Tibial artery (tissue), 4 donors: ENCODE data around the gene TMEM135.

ENCODE experiments used
- DNase-seq, 2 donors: peaks; one replicate each; pipeline ENCODE4 v3.0.0-alpha.2; 2019
- H3K27ac ChIP-seq, 2 donors: fragments of 200-600 bp; sonication (generic) in 1 of 2; 1 replicate in 1 of 2; 2 replicates in 1 of 2; pipeline ENCODE4 v1.5.1; 2018 to 2019; ENCODE audit warnings: mild to moderate bottlenecking in 1 of 2
- H3K27me3 ChIP-seq, 2 donors: fragments of 200-600 bp; sonication (generic) in 1 of 2; one replicate each; pipeline versions ENCODE4 v1.5.1 to v1.6.0; 2016 to 2019
- H3K36me3 ChIP-seq, 3 donors: fragments of 200-600 bp; sonication (generic) in 2 of 3; one replicate each; pipeline ENCODE4 v1.5.1; 2016 to 2019; ENCODE audit warnings: mild to moderate bottlenecking in 2 of 3
- H3K4me1 ChIP-seq, 4 donors: fragments of 200-600 bp; sonication (generic) in 2 of 4; 1 replicate in 3 of 4; 2 replicates in 1 of 4; pipeline ENCODE4 v1.5.1; 2016 to 2019
- H3K4me3 ChIP-seq, 2 donors: fragments of 200-600 bp; sonication (generic) in 1 of 2; 1 replicate in 1 of 2; 2 replicates in 1 of 2; pipeline ENCODE4 v1.5.1; 2018 to 2019; ENCODE audit warnings: mild to moderate bottlenecking in 2 of 2
- H3K9me3 ChIP-seq, 3 donors: fragments of 200-600 bp; sonication (generic) in 1 of 3; one replicate each; pipeline ENCODE4 v1.5.1; 2016 to 2019
- intact Hi-C: fragments of 100-400 bp; cut with DNase I; formaldehyde crosslinking; loops from one replicate; pipeline ENCODE4 v1.15.0; 2023; ENCODE audit warnings: low total_unique reads
- TF ChIP-seq, protein P1 (sequence below), 2 experiments: fragments of 200-600 bp in 1 of 2; fragments of 450-650 bp in 1 of 2; IDR thresholded peaks; one replicate each; pipeline ENCODE4 v1.5.1; 2017 to 2019; ENCODE audit warnings: antibody characterized with exemption in 2 of 2, mild to moderate bottlenecking in 1 of 2, moderate library complexity in 1 of 2

TMEM135 gene

GRCh38 chr11:87366763-87367405, 329.1 kb downstream of the TMEM135 start:
- TF ChIP-seq, protein P1, sequence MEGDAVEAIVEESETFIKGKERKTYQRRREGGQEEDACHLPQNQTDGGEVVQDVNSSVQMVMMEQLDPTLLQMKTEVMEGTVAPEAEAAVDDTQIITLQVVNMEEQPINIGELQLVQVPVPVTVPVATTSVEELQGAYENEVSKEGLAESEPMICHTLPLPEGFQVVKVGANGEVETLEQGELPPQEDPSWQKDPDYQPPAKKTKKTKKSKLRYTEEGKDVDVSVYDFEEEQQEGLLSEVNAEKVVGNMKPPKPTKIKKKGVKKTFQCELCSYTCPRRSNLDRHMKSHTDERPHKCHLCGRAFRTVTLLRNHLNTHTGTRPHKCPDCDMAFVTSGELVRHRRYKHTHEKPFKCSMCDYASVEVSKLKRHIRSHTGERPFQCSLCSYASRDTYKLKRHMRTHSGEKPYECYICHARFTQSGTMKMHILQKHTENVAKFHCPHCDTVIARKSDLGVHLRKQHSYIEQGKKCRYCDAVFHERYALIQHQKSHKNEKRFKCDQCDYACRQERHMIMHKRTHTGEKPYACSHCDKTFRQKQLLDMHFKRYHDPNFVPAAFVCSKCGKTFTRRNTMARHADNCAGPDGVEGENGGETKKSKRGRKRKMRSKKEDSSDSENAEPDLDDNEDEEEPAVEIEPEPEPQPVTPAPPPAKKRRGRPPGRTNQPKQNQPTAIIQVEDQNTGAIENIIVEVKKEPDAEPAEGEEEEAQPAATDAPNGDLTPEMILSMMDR (IDR thresholded peaks at IDR 0.05) = no peak
- Histone ChIP-seq H3K4me1 (no peaks in the 10 kb centered on the region), H3K9me3 (no peaks in the 10 kb centered on the region), H3K27ac (no peak overlapping the region), H3K27me3 (no peaks in the 10 kb centered on the region), H3K36me3 (no peaks in the 10 kb centered on the region), H3K4me3 (no peak overlapping the region)
- no peak for DNase-seq
- intact Hi-C loops = no loop called here

- DNase-seq = no peak
- intact Hi-C loops = no loop called here
- Histone ChIP-seq H3K27ac (no peak overlapping the region), H3K27me3 (no peaks in the 10 kb centered on the region), H3K4me1 (peaks cover 0 to 3% (median 0%) of the 10 kb centered on the region in 4 donors), H3K9me3 (no peaks in the 10 kb centered on the region), H3K4me3 (no peak overlapping the region), H3K36me3 (no peaks in the 10 kb centered on the region)
- TF ChIP-seq, protein P1 (IDR thresholded peaks at IDR 0.05) = no peak
Observed at GRCh38 chr11:87368151-87368550, 330.4 kb downstream of the TMEM135 start.

DNA sequence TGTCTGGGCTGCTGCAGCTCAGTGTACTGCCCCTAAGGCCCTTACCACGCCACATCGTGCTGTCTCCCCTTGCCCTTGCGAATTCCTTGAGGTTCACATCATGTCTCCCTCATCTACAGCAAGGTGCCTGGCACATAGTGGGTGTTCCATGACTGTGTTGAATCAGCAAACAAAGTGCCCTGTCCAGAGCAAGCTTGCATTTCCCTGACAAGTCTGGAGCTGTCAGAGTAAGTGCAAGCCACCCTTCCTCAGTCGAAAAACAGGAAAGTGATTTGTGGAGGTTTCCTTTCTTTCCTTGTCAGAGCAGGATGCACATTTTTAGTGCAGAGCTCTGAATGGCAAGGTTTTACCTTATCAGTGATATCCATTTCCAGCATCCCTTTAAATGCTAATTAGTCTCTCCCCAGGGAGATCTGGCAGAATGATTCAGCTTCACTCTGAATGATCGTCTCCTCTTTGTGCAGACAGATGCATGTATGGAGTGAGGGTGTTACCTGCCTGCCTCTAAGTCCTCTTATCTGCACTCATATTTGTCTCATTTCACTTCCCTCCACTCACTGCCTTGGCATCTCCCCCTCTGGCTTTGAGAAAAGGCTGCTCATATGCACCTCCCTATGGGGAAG, 331.2 kb downstream of the TMEM135 start:
- peaks cover 0 to 4% (median 0%) of the 10 kb centered on the region in 4 donors for H3K4me1 ChIP-seq
- no peak for DNase-seq
- no peaks in the 10 kb centered on the region for H3K9me3 ChIP-seq
- intact Hi-C loops = no loop called here
- H3K4me3 ChIP-seq = no peak overlapping the region
- H3K36me3 ChIP-seq = no peaks in the 10 kb centered on the region
- no peaks in the 10 kb centered on the region for H3K27me3 ChIP-seq
- TF ChIP-seq, protein P1 (IDR thresholded peaks at IDR 0.05) = no peak
- H3K27ac ChIP-seq = no peak overlapping the region

DNA sequence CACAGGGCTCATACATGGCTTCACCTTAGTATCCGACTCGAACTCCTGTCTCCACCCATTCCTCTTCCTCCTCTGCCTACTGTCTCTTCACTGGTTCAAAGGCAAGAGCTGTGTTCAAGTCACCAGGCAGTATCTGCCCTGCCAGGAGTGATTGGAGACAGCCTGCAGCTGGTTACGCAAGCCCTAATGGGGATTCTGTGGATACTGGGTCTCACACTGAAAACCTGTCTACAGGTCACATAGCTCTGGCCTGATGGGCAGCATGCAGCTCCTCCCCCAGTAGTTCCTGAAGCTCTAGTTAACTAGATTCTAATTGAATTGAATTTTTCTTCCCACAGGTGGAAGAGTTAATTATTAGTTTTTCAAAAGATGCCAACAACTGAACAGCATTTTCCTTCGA, 332.2 kb downstream of the TMEM135 start:
- H3K36me3 ChIP-seq = no peaks in the 10 kb centered on the region
- intact Hi-C loops = no loop called here
- H3K27ac ChIP-seq = no peak overlapping the region
- H3K27me3 ChIP-seq = no peaks in the 10 kb centered on the region
- peaks cover 0 to 4% (median 0%) of the 10 kb centered on the region in 4 donors for H3K4me1 ChIP-seq
- no peak overlapping the region for H3K4me3 ChIP-seq
- DNase-seq = no peak
- TF ChIP-seq, protein P1 (IDR thresholded peaks at IDR 0.05) = no peak
- no peaks in the 10 kb centered on the region for H3K9me3 ChIP-seq

- Histone ChIP-seq H3K27me3 (no peaks in the 10 kb centered on the region), H3K4me3 (no peak overlapping the region), H3K4me1 (peaks cover 0 to 4% (median 0%) of the 10 kb centered on the region in 4 donors), H3K9me3 (no peaks in the 10 kb centered on the region), H3K36me3 (no peaks in the 10 kb centered on the region), H3K27ac (no peak overlapping the region)
- TF ChIP-seq, protein P1 (IDR thresholded peaks at IDR 0.05) = no peak
- intact Hi-C loops = no loop called here
- DNase-seq = no peak
Observed at GRCh38 chr11:87372065-87372464, 334.3 kb downstream of the TMEM135 start.
